WTC11 (cell line): ENCODE results near the gene C17orf107. TPM values are rescaled to one million over a fixed set of nuclear protein-coding genes. Genes with fewer than 3 reads are reported as not detected.
A peak's percentile ranks its signal among the peaks of the same experiment; 100 is the strongest.

Source experiments
- ATAC-seq: fragments of 200-7000 bp; cut with Tn5 transposase; 2 replicates; pipeline ENCODE4 v1.10.0; 2021; ENCODE audit warnings: mild to moderate bottlenecking, moderate library complexity
- CTCF ChIA-PET: fragments of 300-600 bp; sonication (Branson Sonifier 250); formaldehyde crosslinking; loops from one replicate; lab custom pipeline; 2021; ENCODE audit warnings: antibody characterized with exemption; lab: Charles Lee
- POLR2A ChIA-PET: fragments of 350-600 bp; sonication (Branson Sonifier 250); formaldehyde crosslinking; loops from one replicate; lab custom pipeline; 2021; ENCODE audit warnings: antibody characterized with exemption; lab: Charles Lee
- DNase-seq: peaks from one replicate; pipeline ENCODE4 v3.0.0; 2021; ENCODE audit warnings: low spot score
- H3K27ac Mint-ChIP-seq: 2 replicates; pipeline ENCODE4 v1.8.0; 2021; ENCODE audit warnings: mixed read lengths
- H3K27me3 Mint-ChIP-seq: 2 replicates; pipeline ENCODE4 v1.8.0; 2021; ENCODE audit warnings: low read depth, mild to moderate bottlenecking, moderate library complexity, mixed read lengths
- H3K36me3 Mint-ChIP-seq: 2 replicates; pipeline ENCODE4 v1.8.0; 2021; ENCODE audit warnings: mixed read lengths
- H3K4me1 Mint-ChIP-seq: 2 replicates; pipeline ENCODE4 v1.8.0; 2022; ENCODE audit warnings: mixed read lengths
- H3K4me3 Mint-ChIP-seq: 2 replicates; pipeline ENCODE4 v1.8.0; 2021; ENCODE audit warnings: mild to moderate bottlenecking, moderate library complexity, mixed read lengths
- H3K9me3 Mint-ChIP-seq: 2 replicates; pipeline ENCODE4 v1.8.0; 2021; ENCODE audit warnings: mixed read lengths
- ATF6 ChIP-seq: sonication (generic); formaldehyde crosslinking; IDR thresholded peaks from 2 replicates; pipeline ENCODE4 v1.8.1; 2023; ENCODE audit warnings: mild to moderate bottlenecking, missing genetic modification reagents
- CBFB ChIP-seq: sonication (generic); formaldehyde crosslinking; IDR thresholded peaks from 2 replicates; pipeline ENCODE4 v1.8.1; 2022; ENCODE audit warnings: mild to moderate bottlenecking, low read depth, missing genetic modification reagents
- CDX4 ChIP-seq: fragments of 250-450 bp; sonication (Bioruptor Pico); IDR thresholded peaks from 2 replicates; pipeline ENCODE4 v1.9.0; 2021; ENCODE audit warnings: moderate library complexity, mild to moderate bottlenecking, inconsistent platforms, borderline replicate concordance
- E2F4 ChIP-seq: sonication (generic); formaldehyde crosslinking; IDR thresholded peaks from 2 replicates; pipeline ENCODE4 v1.8.1; 2022; ENCODE audit warnings: low read depth, mild to moderate bottlenecking, moderate library complexity, missing genetic modification reagents, borderline replicate concordance
- GRHL2 ChIP-seq: fragments of 250-450 bp; sonication (Bioruptor Pico); IDR thresholded peaks from 2 replicates; pipeline ENCODE4 v1.8.0; 2022; ENCODE audit warnings: mild to moderate bottlenecking, moderate library complexity; ENCODE audit not compliant: insufficient replicate concordance, severe bottlenecking
- IRF2 ChIP-seq: sonication (generic); formaldehyde crosslinking; IDR thresholded peaks from 2 replicates; pipeline ENCODE4 v1.8.0; 2022; ENCODE audit warnings: low read depth, missing genetic modification reagents, borderline replicate concordance
- KAT7 ChIP-seq: sonication (generic); formaldehyde crosslinking; IDR thresholded peaks from 2 replicates; pipeline ENCODE4 v1.8.1; 2023; ENCODE audit warnings: missing genetic modification reagents, mild to moderate bottlenecking, borderline replicate concordance
- MYBL2 ChIP-seq: sonication (generic); formaldehyde crosslinking; IDR thresholded peaks from 2 replicates; pipeline ENCODE4 v1.8.1; 2023; ENCODE audit warnings: mild to moderate bottlenecking, moderate library complexity, missing genetic modification reagents
- NR3C1 ChIP-seq: sonication (generic); formaldehyde crosslinking; conservative IDR thresholded peaks from 2 replicates; pipeline ENCODE4 v1.8.1; 2023; ENCODE audit warnings: low read depth, mild to moderate bottlenecking, missing genetic modification reagents
- OVOL2 ChIP-seq: fragments of 250-450 bp; sonication (Bioruptor Pico); IDR thresholded peaks from 2 replicates; pipeline ENCODE4 v1.9.0; 2021; ENCODE audit warnings: mild to moderate bottlenecking, borderline replicate concordance
- RORB ChIP-seq: fragments of 250-450 bp; sonication (Bioruptor Pico); IDR thresholded peaks from 2 replicates; pipeline ENCODE4 v1.9.0; 2021; ENCODE audit warnings: mild to moderate bottlenecking
- TEAD4 ChIP-seq: sonication (generic); formaldehyde crosslinking; IDR thresholded peaks from 2 replicates; pipeline ENCODE4 v1.8.0; 2022; ENCODE audit warnings: mild to moderate bottlenecking, missing genetic modification reagents
- TP53 ChIP-seq: sonication (generic); formaldehyde crosslinking; IDR thresholded peaks from 2 replicates; pipeline ENCODE4 v1.8.1; 2023; ENCODE audit warnings: mild to moderate bottlenecking, missing genetic modification reagents
- USF1 ChIP-seq: sonication (generic); formaldehyde crosslinking; IDR thresholded peaks from 2 replicates; pipeline ENCODE4 v1.8.0; 2022; ENCODE audit warnings: mild to moderate bottlenecking, missing genetic modification reagents
- USF2 ChIP-seq: sonication (generic); formaldehyde crosslinking; IDR thresholded peaks from 2 replicates; pipeline ENCODE4 v1.8.1; 2023; ENCODE audit warnings: mild to moderate bottlenecking, missing genetic modification reagents, moderate library complexity
- ZBTB43 ChIP-seq: sonication (generic); formaldehyde crosslinking; IDR thresholded peaks from 2 replicates; pipeline ENCODE4 v1.8.1; 2023; ENCODE audit warnings: mild to moderate bottlenecking, missing genetic modification reagents
- ZNF219 ChIP-seq: sonication (generic); formaldehyde crosslinking; IDR thresholded peaks from 2 replicates; pipeline ENCODE4 v1.8.0; 2023; ENCODE audit warnings: missing genetic modification reagents, mild to moderate bottlenecking, borderline replicate concordance
- ZNF416 ChIP-seq: fragments of 250-450 bp; sonication (Bioruptor Pico); IDR thresholded peaks from 2 replicates; pipeline ENCODE4 v1.9.0; 2021; ENCODE audit warnings: mild to moderate bottlenecking, inconsistent platforms
- total RNA-seq: library from RNA; stranded (reverse); gene quantifications from 3 replicates; pipeline ENCODE4 v1.2.3, GENCODE V29; 2021

C17orf107 gene
- total RNA-seq, 1 experiment from 2014 or later, result 8.7 TPM

- TF ChIP-seq E2F4 (CRISPR knock-in tag) (no peak), RORB (CRISPR knock-in tag) (no peak), IRF2 (CRISPR knock-in tag) (no peak), ZNF219 (no peak)
Observed at GRCh38 chr17:4870855-4871254, 28.5 kb upstream of the C17orf107 start (continued).

GRCh38 chr17:4872786-4873185 lies 26.6 kb upstream of the C17orf107 start:
- peak overlapping the region; percentile 89 for H3K27ac Mint-ChIP-seq
- H3K27me3 Mint-ChIP-seq, result no peaks in the 10 kb centered on the region
- peaks cover 9% of the 10 kb centered on the region for H3K4me1 Mint-ChIP-seq
- ChIA-PET POLR2A (no interaction called here), CTCF (interaction anchor here (0.6 to 1.4 kb wide), 3 partner anchors 8 to 74 kb away, joined by 3 to 6 read pairs (median 5); partner anchors contain the start of gene C17orf107)
- TF ChIP-seq OVOL2 (CRISPR knock-in tag) (no peak), GRHL2 (CRISPR knock-in tag) (no peak), CDX4 (no peak), TP53 (CRISPR knock-in tag) (no peak), KAT7 (CRISPR knock-in tag) (no peak), NR3C1 (CRISPR knock-in tag) (no peak), ATF6 (no peak), ZBTB43 (CRISPR knock-in tag) (no peak), USF1 (CRISPR knock-in tag) (no peak), TEAD4 (no peak), USF2 (CRISPR knock-in tag) (no peak), CBFB (CRISPR knock-in tag) (no peak), MYBL2 (no peak), E2F4 (CRISPR knock-in tag) (no peak), ZNF416 (CRISPR knock-in tag) (no peak), ZNF219 (no peak)
- H3K9me3 Mint-ChIP-seq, result no peaks in the 10 kb centered on the region
- no peak overlapping the region for H3K4me3 Mint-ChIP-seq
- ATAC-seq (peak; percentile 53), DNase-seq (no peak)
- H3K36me3 Mint-ChIP-seq, result no peaks in the 10 kb centered on the region
